BJ (cell line): ENCODE measurements around the gene CCM2. TPM values are rescaled to one million over a fixed set of nuclear protein-coding genes. Genes with fewer than 3 reads are reported as not detected.

Experiments
- CTCF ChIA-PET: fragments of 350-600 bp; formaldehyde crosslinking; extraction: SDS; loops from one replicate; lab custom pipeline; 2021; ENCODE audit warnings: antibody characterized with exemption, inconsistent platforms; lab: Yijun Ruan, JAX
- POLR2A ChIA-PET: fragments of 300-600 bp; sonication (Branson Sonifier 250); formaldehyde crosslinking; extraction: SDS; loops from one replicate; lab custom pipeline; 2021; ENCODE audit warnings: antibody characterized with exemption; lab: Charles Lee
- DNase-seq: peaks from one replicate; pipeline ENCODE4 v3.0.0-alpha.2; 2011; ENCODE audit warnings: low read depth
- H3K27me3 ChIP-seq: 2 replicates; pipeline ENCODE4 v1.6.0; 2011; ENCODE audit warnings: low read length; ENCODE audit not compliant: control insufficient read depth, insufficient read depth
- H3K36me3 ChIP-seq: 2 replicates; pipeline ENCODE4 v1.5.1; 2011; ENCODE audit warnings: low read length; ENCODE audit not compliant: control insufficient read depth, insufficient read depth
- H3K4me3 ChIP-seq: 2 replicates; pipeline ENCODE4 v1.5.1; 2011; ENCODE audit warnings: low read depth, mild to moderate bottlenecking, control low read depth, low read length
- polyA plus RNA-seq: library from polyadenylated mRNA; depleted of rRNA; stranded (reverse); fragments of >200 nt; gene quantifications from 2 replicates; pipeline ENCODE4 v1.2.3, GENCODE V29; 2011
- TF ChIP-seq, protein P1 (sequence below): IDR thresholded peaks from 2 replicates; pipeline ENCODE4 v1.5.1; 2011; ENCODE audit warnings: low read depth, mild to moderate bottlenecking, control low read depth, inconsistent platforms, low read length, moderate library complexity; ENCODE audit not compliant: insufficient read depth

CCM2 gene
- polyA plus RNA-seq, 1 experiment, result 48.2 TPM

DNA sequence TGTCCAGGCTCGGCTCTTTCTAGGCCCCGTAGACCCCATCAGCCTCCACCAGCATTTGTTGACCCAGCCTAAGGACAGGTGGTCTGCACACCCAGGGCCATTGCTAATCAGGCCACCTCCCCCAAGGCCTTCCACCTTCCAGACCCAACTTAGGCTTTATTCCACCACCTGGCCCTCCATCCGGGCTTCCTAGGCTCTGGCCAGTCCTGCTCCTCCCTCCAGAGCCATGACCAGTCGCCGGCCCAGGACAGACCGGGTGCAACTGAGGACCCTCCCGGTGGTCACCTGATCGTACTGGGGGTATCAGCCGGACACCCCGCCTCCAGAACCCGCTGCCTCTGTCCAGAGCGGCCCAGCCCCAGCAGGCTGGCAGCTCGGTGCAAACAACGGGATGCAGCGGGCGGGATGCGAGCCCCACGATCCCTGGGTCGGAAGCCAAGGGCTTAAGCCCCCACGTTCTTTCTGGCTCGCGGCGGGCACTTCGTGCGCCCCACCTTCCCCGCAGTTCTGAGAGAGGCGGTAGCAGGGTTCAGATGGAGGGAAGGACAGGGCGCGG is 88.2 kb downstream of the CCM2 start:
- CTCF ChIA-PET, result interaction anchor here (1.7 kb wide), 1 partner anchor 114 kb away, joined by 4 read pairs; no protein-coding TSS in a partner anchor
- TF ChIP-seq, protein P1, sequence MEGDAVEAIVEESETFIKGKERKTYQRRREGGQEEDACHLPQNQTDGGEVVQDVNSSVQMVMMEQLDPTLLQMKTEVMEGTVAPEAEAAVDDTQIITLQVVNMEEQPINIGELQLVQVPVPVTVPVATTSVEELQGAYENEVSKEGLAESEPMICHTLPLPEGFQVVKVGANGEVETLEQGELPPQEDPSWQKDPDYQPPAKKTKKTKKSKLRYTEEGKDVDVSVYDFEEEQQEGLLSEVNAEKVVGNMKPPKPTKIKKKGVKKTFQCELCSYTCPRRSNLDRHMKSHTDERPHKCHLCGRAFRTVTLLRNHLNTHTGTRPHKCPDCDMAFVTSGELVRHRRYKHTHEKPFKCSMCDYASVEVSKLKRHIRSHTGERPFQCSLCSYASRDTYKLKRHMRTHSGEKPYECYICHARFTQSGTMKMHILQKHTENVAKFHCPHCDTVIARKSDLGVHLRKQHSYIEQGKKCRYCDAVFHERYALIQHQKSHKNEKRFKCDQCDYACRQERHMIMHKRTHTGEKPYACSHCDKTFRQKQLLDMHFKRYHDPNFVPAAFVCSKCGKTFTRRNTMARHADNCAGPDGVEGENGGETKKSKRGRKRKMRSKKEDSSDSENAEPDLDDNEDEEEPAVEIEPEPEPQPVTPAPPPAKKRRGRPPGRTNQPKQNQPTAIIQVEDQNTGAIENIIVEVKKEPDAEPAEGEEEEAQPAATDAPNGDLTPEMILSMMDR, result no peak
- Histone ChIP-seq H3K4me3 (peak overlapping the region; percentile 63), H3K27me3 (no peaks in the 10 kb centered on the region), H3K36me3 (no peaks in the 10 kb centered on the region)
- POLR2A ChIA-PET, result no interaction called here
- DNase-seq, result no peak

DNA sequence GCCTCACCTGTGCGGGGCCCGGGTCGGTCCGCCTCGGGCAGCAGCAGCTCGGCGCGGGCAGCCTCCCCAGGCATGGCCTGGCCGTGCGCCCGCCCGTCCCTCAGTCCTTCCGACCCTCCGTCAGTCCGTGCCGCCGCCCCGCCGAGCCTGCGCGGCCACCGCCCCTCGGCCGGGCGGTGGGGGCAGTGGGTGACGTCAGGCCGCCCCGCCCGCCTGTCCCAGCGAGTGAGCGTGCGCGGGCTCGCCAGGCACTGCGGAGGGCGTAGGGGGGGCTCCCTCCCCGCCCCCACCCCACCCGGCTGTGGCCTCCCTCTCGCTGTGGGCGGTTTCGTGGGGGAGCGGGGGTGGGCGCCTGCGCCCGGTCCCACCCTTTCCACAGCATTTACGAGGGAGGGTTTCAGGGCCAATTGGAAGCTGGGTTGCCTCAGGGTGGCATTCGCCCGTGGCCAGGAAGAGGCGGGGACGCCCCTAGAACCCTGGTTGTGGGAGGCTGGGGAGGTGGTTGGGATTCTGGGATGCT is 88.9 kb downstream of the CCM2 start, which contains the start of gene NACAD:
Gene NACAD (minus strand): TSS at position 149 of the 520 bp plus-strand sequence. CDS start 75 bp downstream, at position 74.
- DNase-seq, result no peak

DNA sequence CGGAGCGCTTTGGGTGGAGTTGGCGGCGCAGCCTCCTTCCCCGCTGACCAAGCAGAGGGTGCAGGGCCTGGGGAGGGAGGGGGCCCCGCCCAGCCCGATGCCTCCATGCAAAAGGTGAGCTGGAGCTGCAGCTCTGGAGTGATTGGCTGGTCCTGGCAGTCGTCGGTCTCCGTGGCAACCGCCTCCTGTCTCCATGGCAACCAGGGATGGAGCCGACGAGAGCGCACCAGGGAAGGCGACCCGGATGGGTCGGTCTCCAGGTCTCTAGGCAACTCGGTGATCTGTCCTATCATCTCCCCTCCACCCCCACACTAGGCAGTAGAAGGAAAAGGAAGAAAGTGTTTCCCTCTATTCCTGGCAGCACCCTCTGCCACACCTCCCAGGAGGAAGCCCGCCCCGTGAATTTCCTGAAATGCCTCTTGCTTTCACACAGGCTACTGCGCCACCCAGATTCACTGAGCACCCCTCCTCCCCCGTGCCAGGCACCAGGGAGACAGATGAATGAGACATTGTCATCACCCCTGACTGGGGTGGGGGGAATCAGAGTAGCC is 89.4 kb downstream of the CCM2 start:
- TF ChIP-seq, protein P1, result no peak
- ChIA-PET CTCF (interaction anchor here (0.7 kb wide), 2 partner anchors 13 to 651 kb away, joined by 3 to 4 read pairs; no protein-coding TSS in a partner anchor), POLR2A (no interaction called here)
- H3K36me3 ChIP-seq, result no peaks in the 10 kb centered on the region
- no peaks in the 10 kb centered on the region for H3K27me3 ChIP-seq
- DNase-seq, result no peak
- H3K4me3 ChIP-seq, result peak overlapping the region; percentile 63

More for the DNA sequence above, 88.9 kb downstream of the CCM2 start, which contains the start of gene NACAD:
- ChIA-PET CTCF (no interaction called here), POLR2A (no interaction called here)
- TF ChIP-seq, protein P1, result no peak
- Histone ChIP-seq H3K36me3 (no peaks in the 10 kb centered on the region), H3K27me3 (no peaks in the 10 kb centered on the region), H3K4me3 (peak within 1 kb of the TSS; percentile 63)

DNA sequence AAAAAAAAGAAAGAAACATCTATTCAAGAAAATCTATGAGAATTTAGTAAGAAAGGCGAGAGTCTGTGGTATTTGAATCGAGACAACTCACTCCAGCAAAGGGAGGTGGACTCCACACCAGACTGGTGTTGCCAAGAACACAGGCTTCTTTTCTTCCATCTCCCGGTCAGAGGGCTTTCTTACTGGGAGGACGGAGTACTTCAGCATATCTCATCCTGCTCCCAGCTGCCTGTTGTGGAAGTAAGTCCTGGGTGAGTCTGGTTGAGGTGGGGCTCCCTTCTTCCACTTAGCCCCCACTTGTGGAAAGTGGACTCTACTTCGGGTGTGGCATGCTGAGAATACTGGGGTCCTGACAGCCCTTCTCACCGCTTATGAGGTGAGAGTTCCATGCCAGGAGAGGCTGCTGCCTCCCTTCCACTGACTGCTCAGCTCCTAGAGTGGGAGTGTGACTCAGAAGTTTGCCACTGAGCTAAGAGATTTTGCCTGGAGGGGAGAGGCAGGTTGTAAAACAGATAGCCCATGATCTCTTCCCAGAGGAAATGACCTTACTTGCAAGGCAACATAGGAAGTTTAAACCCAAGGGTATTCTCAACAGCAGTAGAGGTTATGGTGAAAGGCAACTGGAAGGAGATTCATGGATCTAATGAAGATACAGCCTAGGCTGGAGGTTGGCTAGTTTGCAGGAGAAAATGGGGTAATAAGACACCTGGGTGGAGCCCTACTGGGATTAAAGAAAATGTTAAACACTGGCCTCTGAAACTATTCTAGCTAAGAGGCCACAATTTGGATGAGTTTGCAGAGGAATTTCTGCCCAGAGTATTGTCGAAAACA is 92.3 kb downstream of the CCM2 start:
- ChIA-PET POLR2A (no interaction called here), CTCF (interaction anchor here (0.9 kb wide), 1 partner anchor 44 kb away, joined by 3 read pairs; no protein-coding TSS in a partner anchor)
- H3K27me3 ChIP-seq, result no peaks in the 10 kb centered on the region
- no peaks in the 10 kb centered on the region for H3K36me3 ChIP-seq
- no peak overlapping the region for H3K4me3 ChIP-seq
- DNase-seq, result peak; percentile 33
- TF ChIP-seq, protein P1, result no peak

DNA sequence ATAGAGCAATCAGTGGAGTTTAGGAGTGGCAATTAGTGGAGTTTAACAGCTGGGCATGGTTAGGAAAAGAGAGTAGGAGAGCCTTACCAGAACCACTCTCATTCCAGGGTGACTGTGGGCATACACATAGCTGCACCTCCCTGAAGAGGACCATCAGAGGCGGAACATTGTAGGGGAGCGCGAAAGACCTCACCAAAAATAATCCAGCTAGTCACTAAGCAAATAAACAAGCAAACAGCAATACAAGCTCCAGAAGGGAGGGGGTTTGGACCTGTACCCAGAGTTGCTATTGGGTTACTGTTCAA is 92.9 kb downstream of the CCM2 start:
- CTCF ChIA-PET, result interaction anchor here (0.9 kb wide), 1 partner anchor 43 kb away, joined by 3 read pairs; no protein-coding TSS in a partner anchor
- POLR2A ChIA-PET, result no interaction called here
- no peaks in the 10 kb centered on the region for H3K36me3 ChIP-seq
- no peak for DNase-seq
- no peaks in the 10 kb centered on the region for H3K27me3 ChIP-seq
- H3K4me3 ChIP-seq, result no peak overlapping the region
- TF ChIP-seq, protein P1, result no peak
